B cell (primary cell): ENCODE results near the gene PPP1R14C. TPM values are rescaled to one million over a fixed set of nuclear protein-coding genes. Genes with fewer than 3 reads are reported as not detected.

ENCODE experiments used
- ATAC-seq: fragments of 200-7000 bp; cut with Tn5 transposase; one replicate; pipeline ENCODE4 v1.10.0; 2021; ENCODE audit warnings: low read depth, mild to moderate bottlenecking, moderate number of reproducible peaks, moderate library complexity
- CTCF ChIA-PET: fragments of 350-600 bp; sonication (Branson Sonifier 250); formaldehyde crosslinking; loops from one replicate; lab custom pipeline; 2021; ENCODE audit warnings: antibody characterized with exemption, inconsistent platforms; lab: Charles Lee
- POLR2A ChIA-PET: fragments of 350-600 bp; sonication (Branson Sonifier 250); formaldehyde crosslinking; loops from one replicate; lab custom pipeline; 2021; ENCODE audit warnings: antibody characterized with exemption; lab: Charles Lee
- DNase-seq: peaks from one replicate; pipeline ENCODE4 v3.0.0; 2013
- H2AFZ ChIP-seq: 2 replicates; pipeline ENCODE4 v1.6.1; 2012; ENCODE audit warnings: mild to moderate bottlenecking, low read depth, low read length; ENCODE audit not compliant: insufficient read depth, poor library complexity, severe bottlenecking
- H3K27ac ChIP-seq, 2 donors: 1 replicate in 1 of 2; 2 replicates in 1 of 2; pipeline ENCODE4 v1.5.1; 2012 to 2013; ENCODE audit warnings: low read length in 2 of 2, mild to moderate bottlenecking in 2 of 2, moderate library complexity in 1 of 2
- H3K27me3 ChIP-seq, 4 experiments: fragments of 200-600 bp in 1 of 4; sonication (generic) in 1 of 4; replicated peaks in 1 of 4; 1 replicate in 2 of 4; 2 replicates in 2 of 4; pipeline versions ENCODE4 v1.6.1 to v1.7.0; 2013 to 2016; ENCODE audit warnings: low read length in 3 of 4, mild to moderate bottlenecking in 2 of 4, mixed read lengths in 1 of 4, moderate library complexity in 1 of 4; ENCODE audit not compliant: insufficient read depth in 4 of 4, control insufficient read depth in 3 of 4; ENCODE audit errors: control extremely low read depth in 1 of 4
- H3K36me3 ChIP-seq, 2 experiments: replicated peaks in 1 of 2; 1 replicate in 1 of 2; 2 replicates in 1 of 2; pipeline versions ENCODE4 v1.6.1 to v1.7.1; 2013; ENCODE audit warnings: low read length in 1 of 2; ENCODE audit not compliant: insufficient read depth in 2 of 2, control insufficient read depth in 1 of 2; ENCODE audit errors: control extremely low read depth in 1 of 2, extremely low read depth in 1 of 2
- H3K4me1 ChIP-seq, 2 donors: fragments of 200-600 bp in 1 of 2; sonication (generic) in 1 of 2; 1 replicate in 1 of 2; 2 replicates in 1 of 2; pipeline versions ENCODE4 v1.5.1 to v1.6.1; 2013 to 2017; ENCODE audit warnings: low read length in 2 of 2; ENCODE audit not compliant: control insufficient read depth in 2 of 2, insufficient read depth in 2 of 2
- H3K4me2 ChIP-seq: replicated peaks from 2 replicates; pipeline ENCODE3; 2012; ENCODE audit warnings: mild to moderate bottlenecking, low read depth, low read length; ENCODE audit not compliant: poor library complexity, severe bottlenecking
- H3K4me3 ChIP-seq, 5 experiments: fragments of 200-600 bp in 1 of 5; sonication (generic) in 1 of 5; 1 replicate in 3 of 5; 2 replicates in 2 of 5; pipeline versions ENCODE4 v1.5.1 to v1.7.0; 2011 to 2016; ENCODE audit warnings: low read length in 4 of 5, mild to moderate bottlenecking in 4 of 5, low read depth in 2 of 5, control low read depth in 1 of 5, moderate library complexity in 1 of 5; ENCODE audit not compliant: insufficient read depth in 1 of 5; ENCODE audit errors: control extremely low read depth in 1 of 5, extremely low read depth in 1 of 5
- H3K79me2 ChIP-seq: fragments of 200-600 bp; sonication (generic); one replicate; pipeline ENCODE4 v1.6.0; 2016; ENCODE audit warnings: low read length; ENCODE audit not compliant: control insufficient read depth, insufficient read depth
- H3K9ac ChIP-seq: fragments of 200-600 bp; sonication (generic); 2 replicates; pipeline ENCODE4 v1.6.1; 2017; ENCODE audit warnings: mild to moderate bottlenecking, low read length, moderate library complexity
- H3K9me3 ChIP-seq, 3 donors: one replicate each; pipeline versions ENCODE4 v1.6.1 to v1.7.1; 2013; ENCODE audit warnings: low read length in 2 of 3; ENCODE audit not compliant: control insufficient read depth in 2 of 3, insufficient read depth in 1 of 3; ENCODE audit errors: control extremely low read depth in 1 of 3
- H4K20me1 ChIP-seq: 2 replicates; pipeline ENCODE4 v1.6.0; 2012; ENCODE audit warnings: mild to moderate bottlenecking, low read length; ENCODE audit not compliant: insufficient read depth, control insufficient read depth, poor library complexity, severe bottlenecking
- H3K27ac Mint-ChIP-seq: one replicate; pipeline ENCODE4 v1.8.0; 2021; ENCODE audit warnings: mixed read lengths
- H3K27me3 Mint-ChIP-seq: one replicate; pipeline ENCODE4 v1.8.0; 2021; ENCODE audit warnings: mixed read lengths
- H3K4me1 Mint-ChIP-seq: one replicate; pipeline ENCODE4 v1.8.0; 2021; ENCODE audit warnings: mixed read lengths
- H3K4me3 Mint-ChIP-seq: one replicate; pipeline ENCODE4 v1.8.0; 2021; ENCODE audit warnings: mixed read lengths
- H3K9me3 Mint-ChIP-seq: one replicate; pipeline ENCODE4 v1.8.0; 2022; ENCODE audit warnings: mixed read lengths; ENCODE audit not compliant: insufficient read depth
- CTCF ChIP-seq: fragments of 200-600 bp; IDR thresholded peaks from one replicate; pipeline ENCODE4 v1.8.0; 2022; ENCODE audit warnings: antibody characterized with exemption, mild to moderate bottlenecking
- EZH2 ChIP-seq: IDR thresholded peaks from 2 replicates; pipeline ENCODE4 v1.6.1; 2012; ENCODE audit warnings: borderline replicate concordance, low read depth, mild to moderate bottlenecking, moderate library complexity, low read length; ENCODE audit not compliant: insufficient read depth, poor library complexity, severe bottlenecking
- WGBS: methylation state at CpG from one replicate; pipeline ENCODE4 v1.1.5; 2013; ENCODE audit warnings: missing lambda C conversion rate; ENCODE audit not compliant: insufficient coverage; 5-methylcytosine and 5-hydroxymethylcytosine counted together
- intact Hi-C: fragments of 100-400 bp; cut with micrococcal nuclease; formaldehyde crosslinking; loops from one replicate; pipeline ENCODE4 v1.10.0; 2022
- polyA plus RNA-seq: library from polyadenylated mRNA; depleted of rRNA; stranded (reverse); fragments of >200 nt; gene quantifications from 2 replicates; pipeline ENCODE4 v1.2.3, GENCODE V29; 2012
- total RNA-seq, 2 donors: library from RNA; stranded (reverse); fragments of 120-200 nt in 1 of 2; gene quantifications; 1 replicate in 1 of 2; 2 replicates in 1 of 2; pipeline versions ENCODE4 v1.2.3 to v1.2.4, GENCODE V29; 2013 to 2022

PPP1R14C gene
- total and polyA plus RNA-seq, 2 donors (not counting 1 experiment from before 2014, with no cell fraction given) = not detected

- no peak overlapping the region for H3K27ac ChIP-seq
- no peak overlapping the region for H2AFZ ChIP-seq
- peaks cover 16% of the 10 kb centered on the region for H3K4me1 Mint-ChIP-seq
- peaks cover 0 to 17% (median 11%) of the 10 kb centered on the region in 3 donors for H3K9me3 ChIP-seq
- peaks cover 54% of the 10 kb centered on the region for H3K27me3 Mint-ChIP-seq
- H3K9ac ChIP-seq = no peak overlapping the region
- H3K36me3 ChIP-seq = no peaks in the 10 kb centered on the region
- ChIA-PET POLR2A (no interaction called here), CTCF (no interaction called here)
- intact Hi-C loops = no loop called here
- H3K4me3 Mint-ChIP-seq = no peak overlapping the region
- DNase-seq (no peak), ATAC-seq (no peak)
- WGBS = 90% methylated on average over 4 of the region's 6 CpGs
- H3K79me2 ChIP-seq = no peaks in the 10 kb centered on the region
- H4K20me1 ChIP-seq = no peaks in the 10 kb centered on the region
- H3K4me1 ChIP-seq = peaks cover 18 to 25% of the 10 kb centered on the region in 2 donors
- peaks cover 1 to 47% (median 29%) of the 10 kb centered on the region in 4 experiments for H3K27me3 ChIP-seq
- no peak overlapping the region for H3K4me3 ChIP-seq
- no peak overlapping the region for H3K4me2 ChIP-seq
- TF ChIP-seq CTCF (no peak), EZH2 (no peak)
- H3K9me3 Mint-ChIP-seq = peaks cover 8% of the 10 kb centered on the region
- no peak overlapping the region for H3K27ac Mint-ChIP-seq
These were observed 2.4 kb upstream of the PPP1R14C start for GRCh38 chr6:150140236-150140969.

GRCh38 chr6:150142097-150142669 is 661 bp upstream of the PPP1R14C start:
- TF ChIP-seq EZH2 (no peak), CTCF (no peak)
- H3K9me3 ChIP-seq = peaks cover 0 to 14% (median 11%) of the 10 kb centered on the region in 3 donors
- peaks cover 1 to 47% (median 34%) of the 10 kb centered on the region in 4 experiments for H3K27me3 ChIP-seq
- intact Hi-C loops = no loop called here
- peaks cover 62% of the 10 kb centered on the region for H3K27me3 Mint-ChIP-seq
- H3K4me2 ChIP-seq = peak overlapping the region; percentile 76
- peak overlapping the region in 4 of 5 experiments; percentile 11 to 43 (median 36) for H3K4me3 ChIP-seq
- peaks cover 27% of the 10 kb centered on the region for H3K4me1 Mint-ChIP-seq
- peak overlapping the region; percentile 45 for H2AFZ ChIP-seq
- peaks cover 8% of the 10 kb centered on the region for H3K9me3 Mint-ChIP-seq
- ChIA-PET POLR2A (no interaction called here), CTCF (no interaction called here)
- WGBS = 9% methylated on average over 20 of the region's 25 CpGs
- peaks cover 25 to 35% of the 10 kb centered on the region in 2 donors for H3K4me1 ChIP-seq
- no peak for DNase-seq
- H3K27ac ChIP-seq = no peak overlapping the region
- H3K4me3 Mint-ChIP-seq = peak overlapping the region; percentile 83
- no peaks in the 10 kb centered on the region for H3K79me2 ChIP-seq
- no peaks in the 10 kb centered on the region for H4K20me1 ChIP-seq
- no peaks in the 10 kb centered on the region for H3K36me3 ChIP-seq
- peak overlapping the region; percentile 43 for H3K9ac ChIP-seq
- H3K27ac Mint-ChIP-seq = no peak overlapping the region
- no peak for ATAC-seq
